K562 (cell line): ENCODE data around the gene ERICH2. TPM values are rescaled to one million over a fixed set of nuclear protein-coding genes. Genes with fewer than 3 reads are reported as not detected.
A peak's percentile ranks its signal among the peaks of the same experiment; 100 is the strongest.

Source experiments
- ATAC-seq: fragments of 200-7000 bp; cut with Tn5 transposase; 3 replicates; pipeline ENCODE4 v1.9.1; 2020; ENCODE audit warnings: moderate library complexity
- BruUV-seq: library from RNA; stranded (reverse); fragments of 400-500 nt; replicated peaks from 2 replicates; lab custom pipeline; 2021; lab: Mats Ljungman, UMichigan
- CTCF ChIA-PET: fragments of 300-600 bp; formaldehyde crosslinking; extraction: SDS; loops from one replicate; lab custom pipeline; 2021; ENCODE audit warnings: low intra/inter-chr PET ratio; lab: Yijun Ruan, JAX
- POLR2A ChIA-PET: fragments of 300-600, 350-650 bp; sonication (Branson Sonifier 250); formaldehyde crosslinking; extraction: SDS; loops from one replicate; lab custom pipeline; 2021; ENCODE audit warnings: antibody characterized with exemption, inconsistent platforms; lab: Yijun Ruan, JAX
- DNase-seq, 4 experiments: peaks; one replicate each; pipeline versions ENCODE4 v3.0.0 to v3.0.0-alpha.2; 2011 to 2018; ENCODE audit warnings: low spot score in 3 of 4, mixed read lengths in 3 of 4; ENCODE audit errors: extremely low read depth in 1 of 4
- FAIRE-seq: peaks from 2 replicates; lab custom pipeline; 2011; peaks lifted over from hg19 to GRCh38; lab: Jason Lieb, UNC
- H2AFZ ChIP-seq: 2 replicates; pipeline ENCODE4 v1.6.0; 2011; ENCODE audit warnings: low read depth, low read length, control low read depth, inconsistent platforms
- H3K27ac ChIP-seq: fragments of 200-600 bp; 3 replicates; pipeline ENCODE4 v1.8.0; 2011; ENCODE audit warnings: low read depth, mild to moderate bottlenecking, control low read depth, inconsistent platforms, low read length, moderate library complexity, mixed read lengths; ENCODE audit errors: extremely low read depth
- H3K27me3 ChIP-seq, 2 experiments: fragments of 300-600 bp in 1 of 2; 2 replicates in 1 of 2; 3 replicates in 1 of 2; pipeline versions ENCODE4 v1.6.0 to v1.8.0; 2011; ENCODE audit warnings: inconsistent platforms in 2 of 2, low read length in 2 of 2, mild to moderate bottlenecking in 1 of 2, mixed read lengths in 1 of 2, moderate library complexity in 1 of 2; ENCODE audit not compliant: control insufficient read depth in 2 of 2, insufficient read depth in 2 of 2
- H3K36me3 ChIP-seq: fragments of 300-600 bp; 3 replicates; pipeline ENCODE4 v1.8.0; 2011; ENCODE audit warnings: mild to moderate bottlenecking, low read length, inconsistent platforms; ENCODE audit not compliant: control insufficient read depth, insufficient read depth
- H3K4me1 ChIP-seq, 2 experiments: fragments of 200-600 bp in 1 of 2; replicated peaks in 1 of 2; 2 replicates in 1 of 2; 3 replicates in 1 of 2; pipeline versions ENCODE4 v1.5.1 to v1.8.0; 2011; ENCODE audit warnings: inconsistent platforms in 2 of 2, low read length in 2 of 2, mild to moderate bottlenecking in 1 of 2, mixed read lengths in 1 of 2, moderate library complexity in 1 of 2; ENCODE audit not compliant: control insufficient read depth in 2 of 2, insufficient read depth in 2 of 2
- H3K4me2 ChIP-seq: 2 replicates; pipeline ENCODE4 v1.6.1; 2011; ENCODE audit warnings: low read length, control low read depth, inconsistent platforms, mixed read lengths; ENCODE audit not compliant: insufficient read depth
- H3K4me3 ChIP-seq: fragments of 200-600 bp; sonication (generic), shearing (Covaris generic); 2 replicates; pipeline ENCODE4 v1.5.1; 2016; ENCODE audit warnings: control low read depth, inconsistent platforms
- H3K79me2 ChIP-seq: fragments of 200-600 bp; 3 replicates; pipeline ENCODE4 v1.8.0; 2011; ENCODE audit warnings: low read length, inconsistent platforms; ENCODE audit not compliant: control insufficient read depth, insufficient read depth
- H3K9ac ChIP-seq, 2 experiments: 2 replicates each; pipeline versions ENCODE4 v1.6.0 to v1.6.1; 2011; ENCODE audit warnings: low read depth in 2 of 2, low read length in 2 of 2, control low read depth in 1 of 2, inconsistent platforms in 1 of 2, mild to moderate bottlenecking in 1 of 2, mixed read lengths in 1 of 2; ENCODE audit not compliant: insufficient read depth in 1 of 2
- H3K9me1 ChIP-seq: one replicate; pipeline ENCODE4 v1.6.0; 2011; ENCODE audit warnings: inconsistent platforms, mild to moderate bottlenecking, low read length, moderate library complexity; ENCODE audit not compliant: control insufficient read depth, insufficient read depth
- H3K9me3 ChIP-seq: replicated peaks from 2 replicates; pipeline ENCODE4 v1.5.1; 2011; ENCODE audit warnings: low read depth, low read length, inconsistent platforms; ENCODE audit not compliant: control insufficient read depth, insufficient read depth
- H4K20me1 ChIP-seq: replicated peaks from 2 replicates; pipeline ENCODE4 v1.6.1; 2011; ENCODE audit warnings: low read length, inconsistent platforms, mixed read lengths; ENCODE audit not compliant: control insufficient read depth, insufficient read depth
- ATF6 ChIP-seq: sonication (generic); formaldehyde crosslinking; IDR thresholded peaks from 2 replicates; pipeline ENCODE4 v1.4.0; 2020; ENCODE audit warnings: mild to moderate bottlenecking, missing genetic modification reagents
- ELF2 ChIP-seq: fragments of 250-450 bp; sonication (Bioruptor Pico); IDR thresholded peaks from 2 replicates; pipeline ENCODE4 v1.5.0; 2021; ENCODE audit warnings: mild to moderate bottlenecking
- HDAC1 ChIP-seq, 2 experiments: fragments of 450-650 bp; IDR thresholded peaks; 2 replicates each; pipeline ENCODE4 v1.6.1; 2016 to 2017; ENCODE audit warnings: inconsistent platforms in 1 of 2, mild to moderate bottlenecking in 1 of 2, moderate library complexity in 1 of 2
- HMG20B ChIP-seq: fragments of 250-450 bp; sonication (Bioruptor Pico); IDR thresholded peaks from 2 replicates; pipeline ENCODE4 v1.5.0; 2021; ENCODE audit warnings: mild to moderate bottlenecking
- HNRNPLL ChIP-seq: fragments of 200-400 bp; formaldehyde crosslinking; IDR thresholded peaks from 2 replicates; pipeline ENCODE4 v1.6.1; 2017; ENCODE audit warnings: low read length, low read depth, mild to moderate bottlenecking; ENCODE audit not compliant: poor library complexity, severe bottlenecking
- KDM2B ChIP-seq: fragments of 250-450 bp; sonication (Bioruptor Pico); IDR thresholded peaks from 2 replicates; pipeline ENCODE4 v1.8.0; 2021; ENCODE audit warnings: mild to moderate bottlenecking, moderate library complexity
- KLF16 ChIP-seq: IDR thresholded peaks from 2 replicates; pipeline ENCODE4 v1.6.1; 2016; ENCODE audit warnings: antibody characterized with exemption
- L3MBTL2 ChIP-seq: fragments of 450-650 bp; IDR thresholded peaks from 2 replicates; pipeline ENCODE4 v1.6.1; 2016; ENCODE audit warnings: mild to moderate bottlenecking, moderate library complexity
- NCOA2 ChIP-seq, 2 experiments: fragments of 450-650 bp; IDR thresholded peaks; 2 replicates each; pipeline ENCODE4 v1.6.1; 2018; ENCODE audit warnings: mild to moderate bottlenecking in 2 of 2, moderate library complexity in 1 of 2; ENCODE audit not compliant: partially characterized antibody in 2 of 2
- NRF1 ChIP-seq, 2 experiments: fragments of 450-650 bp; IDR thresholded peaks in 1 of 2; conservative IDR thresholded peaks in 1 of 2; 2 replicates each; pipeline ENCODE4 v1.6.1; 2014; ENCODE audit warnings: mild to moderate bottlenecking in 2 of 2
- XRCC5 ChIP-seq: fragments of 200-400 bp; formaldehyde crosslinking; IDR thresholded peaks from 2 replicates; pipeline ENCODE4 v1.6.1; 2017; ENCODE audit warnings: low read depth, mild to moderate bottlenecking, low read length
- YY1 ChIP-seq, 3 experiments: IDR thresholded peaks; 2 replicates each; pipeline ENCODE4 v1.6.1; 2011; ENCODE audit warnings: low read length in 2 of 3, mild to moderate bottlenecking in 2 of 3, moderate library complexity in 2 of 3, borderline replicate concordance in 1 of 3, control low read depth in 1 of 3, low read depth in 1 of 3; ENCODE audit not compliant: insufficient read depth in 3 of 3, insufficient replicate concordance in 2 of 3, control insufficient read depth in 1 of 3, insufficient read length in 1 of 3; ENCODE audit errors: extremely low read depth in 1 of 3
- ZNF830 ChIP-seq: fragments of 250-450 bp; sonication (Bioruptor Pico); IDR thresholded peaks from 2 replicates; pipeline ENCODE4 v1.5.0; 2021; ENCODE audit warnings: mild to moderate bottlenecking
- WGBS: fragments of 100-300 bp; shearing (Covaris generic); methylation state at CpG from one replicate; pipeline ENCODE4 v1.1.6; 2016; ENCODE audit warnings: low coverage, mixed read lengths; ENCODE audit not compliant: insufficient coverage; ENCODE audit errors: missing lambda C conversion rate; 5-methylcytosine and 5-hydroxymethylcytosine counted together
- in situ Hi-C: fragments of 300-500 bp; cut with MboI; formaldehyde crosslinking; loops from 4 replicates; pipeline ENCODE4 v1.15.0; 2018; ENCODE audit warnings: inconsistent platforms, mixed read lengths
- intact Hi-C: fragments of 100-400 bp; cut with micrococcal nuclease; formaldehyde crosslinking; loops from 2 replicates; pipeline ENCODE4 v1.14.2; 2022
- polyA plus RNA-seq, 8 experiments: library from polyadenylated mRNA; depleted of rRNA in 4 of 8; stranded (reverse) in 5 of 8; unstranded in 3 of 8; fragments of >200 nt; fragmentation: Nextera tagmentation in 2 of 8; fragmentation: Illumina TruSeq in 1 of 8; extraction: Ambion mirVana in 2 of 8; extraction: Trizol in 1 of 8; gene quantifications; 2 replicates each; pipeline versions ENCODE4 v1.2.1 to v1.2.3, GENCODE V29; 2011 to 2014; ENCODE audit warnings: inconsistent platforms in 1 of 8, missing spikeins in 1 of 8
- total RNA-seq, 7 experiments: library from RNA; depleted of rRNA in 6 of 7; stranded (reverse); fragments of >200 nt in 6 of 7; fragmentation: Illumina TruSeq in 2 of 7; extraction: Trizol in 2 of 7; gene quantifications; 2 replicates each; pipeline versions ENCODE4 v1.2.1 to v1.2.3, GENCODE V29; 2011 to 2021; ENCODE audit warnings: low replicate concordance in 1 of 7
- TF ChIP-seq, protein P1 (sequence below): sonication (generic); formaldehyde crosslinking; IDR thresholded peaks from 2 replicates; pipeline ENCODE4 v1.8.0; 2023; ENCODE audit warnings: mild to moderate bottlenecking, missing genetic modification reagents

Gene ERICH2
- total and polyA plus RNA-seq, 9 of the 15 experiments (the other 6 are each of a cell fraction or from before 2014, with no cell fraction given) = 0.85 to 2.4 (median 1.6) TPM

DNA sequence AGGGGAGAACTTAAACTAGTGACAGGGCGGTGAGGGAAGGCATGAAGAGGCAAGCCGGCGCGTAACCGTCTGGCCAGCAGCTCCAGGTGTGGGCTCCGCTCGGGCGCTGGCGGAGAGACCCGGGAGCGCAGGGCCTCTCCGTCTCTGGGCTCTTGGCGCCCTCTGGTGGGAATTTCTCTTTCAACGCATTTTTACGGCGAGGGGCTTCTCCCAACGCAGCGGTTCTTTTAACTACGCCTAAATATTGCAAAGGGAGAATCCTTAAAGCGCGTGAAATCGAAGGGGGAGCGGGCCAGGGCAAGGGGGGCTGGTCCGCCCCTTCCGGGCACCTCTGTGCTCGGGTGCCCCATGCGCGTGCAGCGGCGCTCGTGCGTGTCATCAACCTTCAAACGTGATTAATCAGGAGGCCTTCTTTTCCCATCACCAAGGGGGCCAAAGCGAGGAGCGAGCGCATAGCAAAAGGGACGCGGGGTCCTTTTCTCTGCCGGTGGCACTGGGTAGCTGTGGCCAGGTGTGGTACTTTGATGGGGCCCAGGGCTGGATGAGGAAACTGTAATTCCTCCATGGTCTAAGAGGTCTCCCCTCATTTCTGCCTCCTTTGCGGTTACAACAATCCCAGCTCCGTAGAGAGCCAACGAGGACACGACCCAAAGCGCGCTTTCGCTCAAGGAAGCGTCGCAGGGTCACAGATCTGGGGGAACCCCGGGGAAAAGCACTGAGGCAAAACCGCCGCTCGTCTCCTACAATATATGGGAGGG lies 45.7 kb downstream of the ERICH2 start:
- Histone ChIP-seq H3K79me2 (no peaks in the 10 kb centered on the region; the same call in 2 of the 3 replicates), H2AFZ (peak overlapping the region; percentile 91), H3K36me3 (no peaks in the 10 kb centered on the region), H4K20me1 (no peaks in the 10 kb centered on the region), H3K4me1 (peaks cover 6 to 48% of the 10 kb centered on the region in 2 experiments), H3K4me3 (peak overlapping the region; percentile 39), H3K9me3 (no peaks in the 10 kb centered on the region), H3K27me3 (peaks cover 0 to 7% of the 10 kb centered on the region in 2 experiments; a peak in 1 of 5 replicates), H3K4me2 (peak overlapping the region; percentile 83), H3K9ac (peak overlapping the region; percentile 32 to 76; a peak in 3 of 4 replicates), H3K27ac (no peak overlapping the region), H3K9me1 (no peaks in the 10 kb centered on the region)
- ATAC-seq = peak; percentile 87
- POLR2A ChIA-PET = interaction anchor here (0.6 to 2.2 kb wide), 7 partner anchors 18 to 539 kb away, joined by 3 to 6 read pairs (median 3); no protein-coding TSS in a partner anchor
- no TSS peak for BruUV-seq
- intact Hi-C loops (loop anchor here (2.0 to 10.0 kb wide), 3 partner anchors 57 to 883 kb away; no protein-coding TSS in a partner anchor), in situ Hi-C loops (loop anchor here (10.0 to 25.0 kb wide), 2 partner anchors 451 to 879 kb away; no protein-coding TSS in a partner anchor)
- peak; percentile 85 for FAIRE-seq
- under 1% methylated on average over 52 of the region's 52 CpGs for WGBS
- DNase-seq = peak; percentile 85 to 88 (median 87)
- CTCF ChIA-PET = interaction anchor here (0.6 to 4.2 kb wide), 18 partner anchors 51 to 992 kb away, joined by 3 to 28 read pairs (median 4); no protein-coding TSS in a partner anchor
- TF ChIP-seq, protein P1, sequence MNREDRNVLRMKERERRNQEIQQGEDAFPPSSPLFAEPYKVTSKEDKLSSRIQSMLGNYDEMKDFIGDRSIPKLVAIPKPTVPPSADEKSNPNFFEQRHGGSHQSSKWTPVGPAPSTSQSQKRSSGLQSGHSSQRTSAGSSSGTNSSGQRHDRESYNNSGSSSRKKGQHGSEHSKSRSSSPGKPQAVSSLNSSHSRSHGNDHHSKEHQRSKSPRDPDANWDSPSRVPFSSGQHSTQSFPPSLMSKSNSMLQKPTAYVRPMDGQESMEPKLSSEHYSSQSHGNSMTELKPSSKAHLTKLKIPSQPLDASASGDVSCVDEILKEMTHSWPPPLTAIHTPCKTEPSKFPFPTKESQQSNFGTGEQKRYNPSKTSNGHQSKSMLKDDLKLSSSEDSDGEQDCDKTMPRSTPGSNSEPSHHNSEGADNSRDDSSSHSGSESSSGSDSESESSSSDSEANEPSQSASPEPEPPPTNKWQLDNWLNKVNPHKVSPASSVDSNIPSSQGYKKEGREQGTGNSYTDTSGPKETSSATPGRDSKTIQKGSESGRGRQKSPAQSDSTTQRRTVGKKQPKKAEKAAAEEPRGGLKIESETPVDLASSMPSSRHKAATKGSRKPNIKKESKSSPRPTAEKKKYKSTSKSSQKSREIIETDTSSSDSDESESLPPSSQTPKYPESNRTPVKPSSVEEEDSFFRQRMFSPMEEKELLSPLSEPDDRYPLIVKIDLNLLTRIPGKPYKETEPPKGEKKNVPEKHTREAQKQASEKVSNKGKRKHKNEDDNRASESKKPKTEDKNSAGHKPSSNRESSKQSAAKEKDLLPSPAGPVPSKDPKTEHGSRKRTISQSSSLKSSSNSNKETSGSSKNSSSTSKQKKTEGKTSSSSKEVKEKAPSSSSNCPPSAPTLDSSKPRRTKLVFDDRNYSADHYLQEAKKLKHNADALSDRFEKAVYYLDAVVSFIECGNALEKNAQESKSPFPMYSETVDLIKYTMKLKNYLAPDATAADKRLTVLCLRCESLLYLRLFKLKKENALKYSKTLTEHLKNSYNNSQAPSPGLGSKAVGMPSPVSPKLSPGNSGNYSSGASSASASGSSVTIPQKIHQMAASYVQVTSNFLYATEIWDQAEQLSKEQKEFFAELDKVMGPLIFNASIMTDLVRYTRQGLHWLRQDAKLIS (CRISPR knock-in tag) = 0 out of 2 replicates have a peak, but pooled peaks have one; percentile 50
- TF ChIP-seq KDM2B (CRISPR knock-in tag) = peak; percentile 10; the same call in 1 of the 2 replicates
- TF ChIP-seq ELF2 (CRISPR knock-in tag) = 0 out of 2 replicates have a peak, but pooled peaks have one; percentile 53
- peak in 1 of 3 experiments; percentile 4 for TF ChIP-seq YY1 (IDR thresholded peaks at IDR 0.05; ENCODE audit: borderline replicate concordance in 1 of 3, control insufficient read depth in 1 of 3, extremely low read depth in 1 of 3, insufficient read depth in 3 of 3, insufficient read length in 1 of 3, insufficient replicate concordance in 2 of 3, low read depth in 1 of 3, low read length in 2 of 3)
- no peak for TF ChIP-seq HMG20B (CRISPR knock-in tag)
- TF ChIP-seq L3MBTL2 = peak; percentile 48
- 0 out of 2 replicates have a peak, but pooled peaks have one; percentile 29 for TF ChIP-seq KLF16
- peak; percentile 41 for TF ChIP-seq HNRNPLL
- TF ChIP-seq HDAC1 (IDR thresholded peaks at IDR 0.05) = no peak
- TF ChIP-seq NRF1 (conservative IDR thresholded peaks at IDR 0.05 in 1 of 2, IDR thresholded peaks at IDR 0.05 in 1 of 2) = peak in 1 of 2 experiments; percentile 52; a peak in 1 of 4 replicates
- no peak; the same call in 1 of the 2 replicates for TF ChIP-seq XRCC5
- no peak for TF ChIP-seq NCOA2 (IDR thresholded peaks at IDR 0.05; ENCODE audit: partially characterized antibody in 2 of 2)
- TF ChIP-seq ZNF830 = 0 out of 2 replicates have a peak, but pooled peaks have one; percentile 55
- no peak for TF ChIP-seq ATF6 (CRISPR knock-in tag)
